K562 (cell line): Measurements from ENCODE around the gene NCKAP1. TPM values are rescaled to one million over a fixed set of nuclear protein-coding genes. Genes with fewer than 3 reads are reported as not detected.

Experiments
- ATF7 ChIP-seq: fragments of 450-650 bp; IDR thresholded peaks from 2 replicates; pipeline ENCODE4 v1.7.1; 2014; ENCODE audit warnings: mild to moderate bottlenecking, moderate library complexity
- CHD2 ChIP-seq: IDR thresholded peaks from 2 replicates; pipeline ENCODE4 v1.6.1; 2011; ENCODE audit warnings: low read depth, low read length
- E2F1 ChIP-seq: sonication (generic); formaldehyde crosslinking; IDR thresholded peaks from 2 replicates; pipeline ENCODE4 v1.8.1; 2023; ENCODE audit warnings: mild to moderate bottlenecking, missing genetic modification reagents, moderate library complexity
- E2F3 ChIP-seq: fragments of 250-450 bp; sonication (Bioruptor Pico); IDR thresholded peaks from 2 replicates; pipeline ENCODE4 v1.4.0; 2020; ENCODE audit warnings: mild to moderate bottlenecking
- ESRRB ChIP-seq: fragments of 250-450 bp; sonication (Bioruptor Pico); IDR thresholded peaks from 2 replicates; pipeline ENCODE4 v1.5.0; 2020; ENCODE audit warnings: mild to moderate bottlenecking, moderate library complexity, borderline replicate concordance
- HMGN3 ChIP-seq: IDR thresholded peaks from 2 replicates; pipeline ENCODE4 v1.6.1; 2011; ENCODE audit warnings: borderline replicate concordance, low read depth, mild to moderate bottlenecking, mixed read lengths, low read length; ENCODE audit not compliant: insufficient read length; ENCODE audit errors: extremely low read depth
- MAFG ChIP-seq: fragments of 450-650 bp; conservative IDR thresholded peaks from 2 replicates; pipeline ENCODE4 v1.6.1; 2016; ENCODE audit warnings: missing genetic modification characterization, missing compliant biosample characterization
- NEUROD1 ChIP-seq: fragments of 150-350 bp; IDR thresholded peaks from 2 replicates; pipeline ENCODE4 v1.6.1; 2014; ENCODE audit warnings: borderline replicate concordance, low read length, low read depth; ENCODE audit not compliant: partially characterized antibody
- NFE2 ChIP-seq: IDR thresholded peaks from 2 replicates; pipeline ENCODE4 v1.6.1; 2014; ENCODE audit warnings: antibody characterized with exemption, low read depth
- NFIC ChIP-seq: fragments of 450-650 bp; IDR thresholded peaks from 2 replicates; pipeline ENCODE4 v1.6.1; 2017; ENCODE audit warnings: mild to moderate bottlenecking, inconsistent platforms
- PHB ChIP-seq: fragments of 250-450 bp; sonication (Bioruptor Pico); IDR thresholded peaks from 2 replicates; pipeline ENCODE4 v1.5.0; 2021
- PPARD ChIP-seq: fragments of 250-450 bp; sonication (Bioruptor Pico); IDR thresholded peaks from 2 replicates; pipeline ENCODE4 v1.8.0; 2022; ENCODE audit warnings: inconsistent platforms, mild to moderate bottlenecking, moderate library complexity
- SMAD2 ChIP-seq: fragments of 150-350 bp; IDR thresholded peaks from 2 replicates; pipeline ENCODE4 v1.6.1; 2014; ENCODE audit warnings: low read depth, mild to moderate bottlenecking, low read length
- SRSF9 ChIP-seq: fragments of 200-400 bp; formaldehyde crosslinking; IDR thresholded peaks from 2 replicates; pipeline ENCODE4 v1.6.1; 2017; ENCODE audit warnings: low read depth, low read length, borderline replicate concordance
- TEAD1 ChIP-seq, 2 experiments: fragments of 450-650 bp in 1 of 2; sonication (generic) in 1 of 2; formaldehyde crosslinking; IDR thresholded peaks; 2 replicates each; pipeline versions ENCODE4 v1.4.0 to v1.8.0; 2020 to 2022; ENCODE audit warnings: mild to moderate bottlenecking in 2 of 2, missing genetic modification reagents in 1 of 2
- TFAP4 ChIP-seq: sonication (generic); formaldehyde crosslinking; IDR thresholded peaks from 2 replicates; pipeline ENCODE4 v1.8.0; 2022; ENCODE audit warnings: missing genetic modification reagents, mild to moderate bottlenecking, moderate library complexity, borderline replicate concordance
- TOE1 ChIP-seq, 2 experiments: fragments of 450-650 bp in 1 of 2; sonication (generic) in 1 of 2; formaldehyde crosslinking in 1 of 2; IDR thresholded peaks; 2 replicates each; pipeline versions ENCODE4 v1.7.1 to v1.8.0; 2016 to 2022; ENCODE audit warnings: borderline replicate concordance in 2 of 2, mild to moderate bottlenecking in 2 of 2, antibody characterized with exemption in 1 of 2, inconsistent platforms in 1 of 2, low read depth in 1 of 2, missing genetic modification reagents in 1 of 2, moderate library complexity in 1 of 2
- U2AF2 ChIP-seq: fragments of 200-400 bp; formaldehyde crosslinking; optimal IDR thresholded peaks from 2 replicates; pipeline ENCODE3; 2017; ENCODE audit warnings: low read depth, mild to moderate bottlenecking, low read length
- XRCC5 ChIP-seq: fragments of 200-400 bp; formaldehyde crosslinking; IDR thresholded peaks from 2 replicates; pipeline ENCODE4 v1.6.1; 2017; ENCODE audit warnings: low read depth, mild to moderate bottlenecking, low read length
- ZNF316 ChIP-seq: fragments of 450-650 bp; IDR thresholded peaks from 2 replicates; pipeline ENCODE4 v1.6.1; 2016
- polyA plus RNA-seq, 8 experiments: library from polyadenylated mRNA; depleted of rRNA in 4 of 8; stranded (reverse) in 5 of 8; unstranded in 3 of 8; fragments of >200 nt; fragmentation: Nextera tagmentation in 2 of 8; fragmentation: Illumina TruSeq in 1 of 8; extraction: Ambion mirVana in 2 of 8; extraction: Trizol in 1 of 8; gene quantifications; 2 replicates each; pipeline versions ENCODE4 v1.2.1 to v1.2.3, GENCODE V29; 2011 to 2014; ENCODE audit warnings: inconsistent platforms in 1 of 8, missing spikeins in 1 of 8
- total RNA-seq, 7 experiments: library from RNA; depleted of rRNA in 6 of 7; stranded (reverse); fragments of >200 nt in 6 of 7; fragmentation: Illumina TruSeq in 2 of 7; extraction: Trizol in 2 of 7; gene quantifications; 2 replicates each; pipeline versions ENCODE4 v1.2.1 to v1.2.3, GENCODE V29; 2011 to 2021; ENCODE audit warnings: low replicate concordance in 1 of 7
- TF ChIP-seq, protein P1 (sequence below): fragments of 450-650 bp; IDR thresholded peaks from 2 replicates; pipeline ENCODE4 v1.6.1; 2016; ENCODE audit warnings: mild to moderate bottlenecking
- TF ChIP-seq, protein P2 (sequence below): sonication (generic); formaldehyde crosslinking; IDR thresholded peaks from 2 replicates; pipeline ENCODE4 v1.4.0; 2020; ENCODE audit warnings: mild to moderate bottlenecking, missing genetic modification reagents

NCKAP1 gene
- total and polyA plus RNA-seq, 9 of the 15 experiments (the other 6 are each of a cell fraction or from before 2014, with no cell fraction given), result 34.0 to 153 (median 88.7) TPM

- no peak for TF ChIP-seq NEUROD1
- TF ChIP-seq NFE2, result peak; percentile 47; the same call in 1 of the 2 replicates
- TF ChIP-seq SRSF9, result no peak
- TF ChIP-seq TOE1 (IDR thresholded peaks at IDR 0.05; ENCODE audit: borderline replicate concordance), result no peak; the same call in 1 of the 2 replicates
- 0 out of 2 replicates have a peak, but pooled peaks have one; percentile 39 for TF ChIP-seq TOE1 (CRISPR knock-in tag; IDR thresholded peaks at IDR 0.05; ENCODE audit: borderline replicate concordance, low read depth)
- no peak for TF ChIP-seq HMGN3
- TF ChIP-seq, protein P1, sequence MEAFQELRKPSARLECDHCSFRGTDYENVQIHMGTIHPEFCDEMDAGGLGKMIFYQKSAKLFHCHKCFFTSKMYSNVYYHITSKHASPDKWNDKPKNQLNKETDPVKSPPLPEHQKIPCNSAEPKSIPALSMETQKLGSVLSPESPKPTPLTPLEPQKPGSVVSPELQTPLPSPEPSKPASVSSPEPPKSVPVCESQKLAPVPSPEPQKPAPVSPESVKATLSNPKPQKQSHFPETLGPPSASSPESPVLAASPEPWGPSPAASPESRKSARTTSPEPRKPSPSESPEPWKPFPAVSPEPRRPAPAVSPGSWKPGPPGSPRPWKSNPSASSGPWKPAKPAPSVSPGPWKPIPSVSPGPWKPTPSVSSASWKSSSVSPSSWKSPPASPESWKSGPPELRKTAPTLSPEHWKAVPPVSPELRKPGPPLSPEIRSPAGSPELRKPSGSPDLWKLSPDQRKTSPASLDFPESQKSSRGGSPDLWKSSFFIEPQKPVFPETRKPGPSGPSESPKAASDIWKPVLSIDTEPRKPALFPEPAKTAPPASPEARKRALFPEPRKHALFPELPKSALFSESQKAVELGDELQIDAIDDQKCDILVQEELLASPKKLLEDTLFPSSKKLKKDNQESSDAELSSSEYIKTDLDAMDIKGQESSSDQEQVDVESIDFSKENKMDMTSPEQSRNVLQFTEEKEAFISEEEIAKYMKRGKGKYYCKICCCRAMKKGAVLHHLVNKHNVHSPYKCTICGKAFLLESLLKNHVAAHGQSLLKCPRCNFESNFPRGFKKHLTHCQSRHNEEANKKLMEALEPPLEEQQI, result peak; percentile 43; the same call in 1 of the 2 replicates
- peak; percentile 74 for TF ChIP-seq TFAP4 (CRISPR knock-in tag)
- TF ChIP-seq E2F1 (CRISPR knock-in tag), result no peak
- peak in 1 of 2 experiments; percentile 15; a peak in 1 of 4 replicates for TF ChIP-seq TEAD1 (CRISPR knock-in tag; IDR thresholded peaks at IDR 0.05)
- peak; percentile 45 for TF ChIP-seq MAFG (tag)
- TF ChIP-seq, protein P2, sequence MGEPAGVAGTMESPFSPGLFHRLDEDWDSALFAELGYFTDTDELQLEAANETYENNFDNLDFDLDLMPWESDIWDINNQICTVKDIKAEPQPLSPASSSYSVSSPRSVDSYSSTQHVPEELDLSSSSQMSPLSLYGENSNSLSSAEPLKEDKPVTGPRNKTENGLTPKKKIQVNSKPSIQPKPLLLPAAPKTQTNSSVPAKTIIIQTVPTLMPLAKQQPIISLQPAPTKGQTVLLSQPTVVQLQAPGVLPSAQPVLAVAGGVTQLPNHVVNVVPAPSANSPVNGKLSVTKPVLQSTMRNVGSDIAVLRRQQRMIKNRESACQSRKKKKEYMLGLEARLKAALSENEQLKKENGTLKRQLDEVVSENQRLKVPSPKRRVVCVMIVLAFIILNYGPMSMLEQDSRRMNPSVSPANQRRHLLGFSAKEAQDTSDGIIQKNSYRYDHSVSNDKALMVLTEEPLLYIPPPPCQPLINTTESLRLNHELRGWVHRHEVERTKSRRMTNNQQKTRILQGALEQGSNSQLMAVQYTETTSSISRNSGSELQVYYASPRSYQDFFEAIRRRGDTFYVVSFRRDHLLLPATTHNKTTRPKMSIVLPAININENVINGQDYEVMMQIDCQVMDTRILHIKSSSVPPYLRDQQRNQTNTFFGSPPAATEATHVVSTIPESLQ (CRISPR knock-in tag), result 0 out of 2 replicates have a peak, but pooled peaks have one; percentile 60
- peak; percentile 64; the same call in 1 of the 2 replicates for TF ChIP-seq ATF7
- no peak; the same call in 1 of the 2 replicates for TF ChIP-seq CHD2
- peak; percentile 91 for TF ChIP-seq NFIC
- TF ChIP-seq ZNF316, result peak; percentile 61
- TF ChIP-seq E2F3 (CRISPR knock-in tag), result no peak
- no peak for TF ChIP-seq PPARD (CRISPR knock-in tag)
- TF ChIP-seq XRCC5, result no peak
- TF ChIP-seq SMAD2, result no peak
- TF ChIP-seq PHB (CRISPR knock-in tag), result no peak
- TF ChIP-seq U2AF2, result no peak
- TF ChIP-seq ESRRB (CRISPR knock-in tag), result no peak
These were observed 40.3 kb upstream of the NCKAP1 start, which contains the start of gene DUSP19 (continued) for GRCh38 chr2:183078464-183079138.
